A549 (cell line): ENCODE measurements around the gene MEOX1.

ENCODE experiments used
- EP300 ChIP-seq, 2 experiments: fragments of >200 bp; sonication (Bioruptor Twin); formaldehyde crosslinking; IDR thresholded peaks; 2 replicates in 1 of 2; 3 replicates in 1 of 2; pipeline ENCODE4 v1.6.1; 2016 to 2017
- ESRRA ChIP-seq: fragments of 150-350 bp; IDR thresholded peaks from 2 replicates; pipeline ENCODE4 v1.6.1; 2014; ENCODE audit warnings: mild to moderate bottlenecking, low read length, borderline replicate concordance
- HDAC2 ChIP-seq: fragments of 200-600 bp; sonication (generic); IDR thresholded peaks from 2 replicates; pipeline ENCODE4 v1.6.1; 2016
- HOXB5 ChIP-seq: fragments of 250-450 bp; sonication (Bioruptor Pico); IDR thresholded peaks from 2 replicates; pipeline ENCODE4 v1.5.0; 2020; ENCODE audit warnings: mild to moderate bottlenecking, moderate library complexity
- MAX ChIP-seq: IDR thresholded peaks from 2 replicates; pipeline ENCODE4 v1.6.1; 2012
- NR3C1 ChIP-seq: fragments of >200 bp; sonication (Bioruptor Twin); formaldehyde crosslinking; IDR thresholded peaks from 3 replicates; pipeline ENCODE4 v1.6.1; 2017
- POLR2A ChIP-seq: IDR thresholded peaks from 2 replicates; pipeline ENCODE4 v1.6.1; 2012; ENCODE audit warnings: mild to moderate bottlenecking, low read length
- RFX5 ChIP-seq: fragments of 450-650 bp; IDR thresholded peaks from 2 replicates; pipeline ENCODE4 v1.7.1; 2014; ENCODE audit warnings: antibody characterized with exemption, mild to moderate bottlenecking, moderate library complexity
- ZFP36 ChIP-seq: fragments of 450-650 bp; IDR thresholded peaks from 2 replicates; pipeline ENCODE4 v1.6.1; 2014; ENCODE audit warnings: borderline replicate concordance; ENCODE audit not compliant: partially characterized antibody
- TF ChIP-seq, protein P1 (sequence below): fragments of >200 bp; sonication (Bioruptor Twin); formaldehyde crosslinking; IDR thresholded peaks from 3 replicates; pipeline ENCODE4 v1.5.1; 2016
- TF ChIP-seq, protein P2 (sequence below): fragments of 450-650 bp; IDR thresholded peaks from 2 replicates; pipeline ENCODE4 v1.6.1; 2014; ENCODE audit warnings: antibody characterized with exemption

GRCh38 chr17:43604549-43604948 is 57.2 kb downstream of the MEOX1 start:
- TF ChIP-seq, protein P1, sequence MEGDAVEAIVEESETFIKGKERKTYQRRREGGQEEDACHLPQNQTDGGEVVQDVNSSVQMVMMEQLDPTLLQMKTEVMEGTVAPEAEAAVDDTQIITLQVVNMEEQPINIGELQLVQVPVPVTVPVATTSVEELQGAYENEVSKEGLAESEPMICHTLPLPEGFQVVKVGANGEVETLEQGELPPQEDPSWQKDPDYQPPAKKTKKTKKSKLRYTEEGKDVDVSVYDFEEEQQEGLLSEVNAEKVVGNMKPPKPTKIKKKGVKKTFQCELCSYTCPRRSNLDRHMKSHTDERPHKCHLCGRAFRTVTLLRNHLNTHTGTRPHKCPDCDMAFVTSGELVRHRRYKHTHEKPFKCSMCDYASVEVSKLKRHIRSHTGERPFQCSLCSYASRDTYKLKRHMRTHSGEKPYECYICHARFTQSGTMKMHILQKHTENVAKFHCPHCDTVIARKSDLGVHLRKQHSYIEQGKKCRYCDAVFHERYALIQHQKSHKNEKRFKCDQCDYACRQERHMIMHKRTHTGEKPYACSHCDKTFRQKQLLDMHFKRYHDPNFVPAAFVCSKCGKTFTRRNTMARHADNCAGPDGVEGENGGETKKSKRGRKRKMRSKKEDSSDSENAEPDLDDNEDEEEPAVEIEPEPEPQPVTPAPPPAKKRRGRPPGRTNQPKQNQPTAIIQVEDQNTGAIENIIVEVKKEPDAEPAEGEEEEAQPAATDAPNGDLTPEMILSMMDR, result no peak
- TF ChIP-seq, protein P2, sequence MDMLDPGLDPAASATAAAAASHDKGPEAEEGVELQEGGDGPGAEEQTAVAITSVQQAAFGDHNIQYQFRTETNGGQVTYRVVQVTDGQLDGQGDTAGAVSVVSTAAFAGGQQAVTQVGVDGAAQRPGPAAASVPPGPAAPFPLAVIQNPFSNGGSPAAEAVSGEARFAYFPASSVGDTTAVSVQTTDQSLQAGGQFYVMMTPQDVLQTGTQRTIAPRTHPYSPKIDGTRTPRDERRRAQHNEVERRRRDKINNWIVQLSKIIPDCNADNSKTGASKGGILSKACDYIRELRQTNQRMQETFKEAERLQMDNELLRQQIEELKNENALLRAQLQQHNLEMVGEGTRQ, result no peak
- TF ChIP-seq EP300 (IDR thresholded peaks at IDR 0.05) (no peak), MAX (no peak), HDAC2 (no peak), RFX5 (no peak), POLR2A (no peak), HOXB5 (CRISPR knock-in tag) (no peak), ZFP36 (no peak), NR3C1 (no peak), ESRRA (no peak)
